B cell (primary cell): ENCODE measurements around the gene TCF7L1. TPM values are rescaled to one million over a fixed set of nuclear protein-coding genes. Genes with fewer than 3 reads are reported as not detected.

Experiments
- ATAC-seq: fragments of 200-7000 bp; cut with Tn5 transposase; one replicate; pipeline ENCODE4 v1.10.0; 2021; ENCODE audit warnings: low read depth, mild to moderate bottlenecking, moderate number of reproducible peaks, moderate library complexity
- CTCF ChIA-PET: fragments of 350-600 bp; sonication (Branson Sonifier 250); formaldehyde crosslinking; loops from one replicate; lab custom pipeline; 2021; ENCODE audit warnings: antibody characterized with exemption, inconsistent platforms; lab: Charles Lee
- POLR2A ChIA-PET: fragments of 350-600 bp; sonication (Branson Sonifier 250); formaldehyde crosslinking; loops from one replicate; lab custom pipeline; 2021; ENCODE audit warnings: antibody characterized with exemption; lab: Charles Lee
- DNase-seq: peaks from one replicate; pipeline ENCODE4 v3.0.0; 2013
- H2AFZ ChIP-seq: 2 replicates; pipeline ENCODE4 v1.6.1; 2012; ENCODE audit warnings: mild to moderate bottlenecking, low read depth, low read length; ENCODE audit not compliant: insufficient read depth, poor library complexity, severe bottlenecking
- H3K27ac ChIP-seq, 2 donors: 1 replicate in 1 of 2; 2 replicates in 1 of 2; pipeline ENCODE4 v1.5.1; 2012 to 2013; ENCODE audit warnings: low read length in 2 of 2, mild to moderate bottlenecking in 2 of 2, moderate library complexity in 1 of 2
- H3K27me3 ChIP-seq, 4 experiments: fragments of 200-600 bp in 1 of 4; sonication (generic) in 1 of 4; replicated peaks in 1 of 4; 1 replicate in 2 of 4; 2 replicates in 2 of 4; pipeline versions ENCODE4 v1.6.1 to v1.7.0; 2013 to 2016; ENCODE audit warnings: low read length in 3 of 4, mild to moderate bottlenecking in 2 of 4, mixed read lengths in 1 of 4, moderate library complexity in 1 of 4; ENCODE audit not compliant: insufficient read depth in 4 of 4, control insufficient read depth in 3 of 4; ENCODE audit errors: control extremely low read depth in 1 of 4
- H3K36me3 ChIP-seq, 2 experiments: replicated peaks in 1 of 2; 1 replicate in 1 of 2; 2 replicates in 1 of 2; pipeline versions ENCODE4 v1.6.1 to v1.7.1; 2013; ENCODE audit warnings: low read length in 1 of 2; ENCODE audit not compliant: insufficient read depth in 2 of 2, control insufficient read depth in 1 of 2; ENCODE audit errors: control extremely low read depth in 1 of 2, extremely low read depth in 1 of 2
- H3K4me1 ChIP-seq, 2 donors: fragments of 200-600 bp in 1 of 2; sonication (generic) in 1 of 2; 1 replicate in 1 of 2; 2 replicates in 1 of 2; pipeline versions ENCODE4 v1.5.1 to v1.6.1; 2013 to 2017; ENCODE audit warnings: low read length in 2 of 2; ENCODE audit not compliant: control insufficient read depth in 2 of 2, insufficient read depth in 2 of 2
- H3K4me2 ChIP-seq: replicated peaks from 2 replicates; pipeline ENCODE3; 2012; ENCODE audit warnings: mild to moderate bottlenecking, low read depth, low read length; ENCODE audit not compliant: poor library complexity, severe bottlenecking
- H3K4me3 ChIP-seq, 5 experiments: fragments of 200-600 bp in 1 of 5; sonication (generic) in 1 of 5; 1 replicate in 3 of 5; 2 replicates in 2 of 5; pipeline versions ENCODE4 v1.5.1 to v1.7.0; 2011 to 2016; ENCODE audit warnings: low read length in 4 of 5, mild to moderate bottlenecking in 4 of 5, low read depth in 2 of 5, control low read depth in 1 of 5, moderate library complexity in 1 of 5; ENCODE audit not compliant: insufficient read depth in 1 of 5; ENCODE audit errors: control extremely low read depth in 1 of 5, extremely low read depth in 1 of 5
- H3K79me2 ChIP-seq: fragments of 200-600 bp; sonication (generic); one replicate; pipeline ENCODE4 v1.6.0; 2016; ENCODE audit warnings: low read length; ENCODE audit not compliant: control insufficient read depth, insufficient read depth
- H3K9ac ChIP-seq: fragments of 200-600 bp; sonication (generic); 2 replicates; pipeline ENCODE4 v1.6.1; 2017; ENCODE audit warnings: mild to moderate bottlenecking, low read length, moderate library complexity
- H3K9me3 ChIP-seq, 3 donors: one replicate each; pipeline versions ENCODE4 v1.6.1 to v1.7.1; 2013; ENCODE audit warnings: low read length in 2 of 3; ENCODE audit not compliant: control insufficient read depth in 2 of 3, insufficient read depth in 1 of 3; ENCODE audit errors: control extremely low read depth in 1 of 3
- H4K20me1 ChIP-seq: 2 replicates; pipeline ENCODE4 v1.6.0; 2012; ENCODE audit warnings: mild to moderate bottlenecking, low read length; ENCODE audit not compliant: insufficient read depth, control insufficient read depth, poor library complexity, severe bottlenecking
- H3K27ac Mint-ChIP-seq: one replicate; pipeline ENCODE4 v1.8.0; 2021; ENCODE audit warnings: mixed read lengths
- H3K27me3 Mint-ChIP-seq: one replicate; pipeline ENCODE4 v1.8.0; 2021; ENCODE audit warnings: mixed read lengths
- H3K4me1 Mint-ChIP-seq: one replicate; pipeline ENCODE4 v1.8.0; 2021; ENCODE audit warnings: mixed read lengths
- H3K4me3 Mint-ChIP-seq: one replicate; pipeline ENCODE4 v1.8.0; 2021; ENCODE audit warnings: mixed read lengths
- H3K9me3 Mint-ChIP-seq: one replicate; pipeline ENCODE4 v1.8.0; 2022; ENCODE audit warnings: mixed read lengths; ENCODE audit not compliant: insufficient read depth
- EZH2 ChIP-seq: IDR thresholded peaks from 2 replicates; pipeline ENCODE4 v1.6.1; 2012; ENCODE audit warnings: borderline replicate concordance, low read depth, mild to moderate bottlenecking, moderate library complexity, low read length; ENCODE audit not compliant: insufficient read depth, poor library complexity, severe bottlenecking
- WGBS: methylation state at CpG from one replicate; pipeline ENCODE4 v1.1.5; 2013; ENCODE audit warnings: missing lambda C conversion rate; ENCODE audit not compliant: insufficient coverage; 5-methylcytosine and 5-hydroxymethylcytosine counted together
- intact Hi-C: fragments of 100-400 bp; cut with micrococcal nuclease; formaldehyde crosslinking; loops from one replicate; pipeline ENCODE4 v1.10.0; 2022
- polyA plus RNA-seq: library from polyadenylated mRNA; depleted of rRNA; stranded (reverse); fragments of >200 nt; gene quantifications from 2 replicates; pipeline ENCODE4 v1.2.3, GENCODE V29; 2012
- total RNA-seq, 2 donors: library from RNA; stranded (reverse); fragments of 120-200 nt in 1 of 2; gene quantifications; 1 replicate in 1 of 2; 2 replicates in 1 of 2; pipeline versions ENCODE4 v1.2.3 to v1.2.4, GENCODE V29; 2013 to 2022
- TF ChIP-seq, protein P1 (sequence below): fragments of 200-600 bp; IDR thresholded peaks from one replicate; pipeline ENCODE4 v1.8.0; 2022; ENCODE audit warnings: antibody characterized with exemption, mild to moderate bottlenecking

The TCF7L1 gene
- total and polyA plus RNA-seq, 2 donors (not counting 1 experiment from before 2014, with no cell fraction given), result 0.67 to 0.81 TPM

DNA sequence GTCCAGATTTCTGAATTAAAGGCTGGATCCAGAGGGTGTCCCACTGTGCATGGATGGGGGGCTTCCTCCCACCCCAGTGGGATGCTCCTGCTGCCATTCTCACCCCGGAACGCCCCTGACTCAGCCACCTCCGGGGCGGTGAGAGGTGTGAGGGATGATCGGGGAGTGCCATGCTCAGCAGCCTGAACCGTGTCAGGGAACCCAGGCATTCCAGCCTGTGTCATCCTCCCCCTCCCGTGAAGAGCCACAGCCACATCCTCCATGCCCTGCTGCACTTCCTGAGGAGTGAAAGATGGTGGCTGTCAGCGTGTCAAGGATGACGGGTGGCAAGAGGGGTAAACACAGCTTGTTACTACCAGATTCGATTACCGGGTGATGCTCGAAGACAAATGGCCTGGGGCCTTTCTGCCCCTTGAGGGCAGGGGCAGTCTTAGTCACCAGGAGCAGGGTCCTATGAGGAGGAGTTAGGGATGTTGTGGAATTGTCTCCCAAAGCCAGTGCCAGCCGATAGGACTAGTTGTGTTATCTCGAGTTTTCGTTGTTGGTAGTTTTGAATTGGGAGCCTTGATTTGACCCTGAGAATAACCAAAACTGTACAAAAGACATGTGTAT is 80.8 kb downstream of the TCF7L1 start:
- ChIA-PET POLR2A (no interaction called here), CTCF (no interaction called here)
- no peak overlapping the region for H2AFZ ChIP-seq
- H3K4me1 ChIP-seq, result no peaks in the 10 kb centered on the region
- H3K27ac ChIP-seq, result no peak overlapping the region
- Mint-ChIP-seq H3K27ac (no peak overlapping the region), H3K4me3 (no peak overlapping the region), H3K9me3 (no peaks in the 10 kb centered on the region), H3K4me1 (no peaks in the 10 kb centered on the region), H3K27me3 (peaks cover 39% of the 10 kb centered on the region)
- no peak overlapping the region for H3K4me2 ChIP-seq
- ATAC-seq, result no peak
- TF ChIP-seq EZH2, result no peak
- TF ChIP-seq, protein P1, sequence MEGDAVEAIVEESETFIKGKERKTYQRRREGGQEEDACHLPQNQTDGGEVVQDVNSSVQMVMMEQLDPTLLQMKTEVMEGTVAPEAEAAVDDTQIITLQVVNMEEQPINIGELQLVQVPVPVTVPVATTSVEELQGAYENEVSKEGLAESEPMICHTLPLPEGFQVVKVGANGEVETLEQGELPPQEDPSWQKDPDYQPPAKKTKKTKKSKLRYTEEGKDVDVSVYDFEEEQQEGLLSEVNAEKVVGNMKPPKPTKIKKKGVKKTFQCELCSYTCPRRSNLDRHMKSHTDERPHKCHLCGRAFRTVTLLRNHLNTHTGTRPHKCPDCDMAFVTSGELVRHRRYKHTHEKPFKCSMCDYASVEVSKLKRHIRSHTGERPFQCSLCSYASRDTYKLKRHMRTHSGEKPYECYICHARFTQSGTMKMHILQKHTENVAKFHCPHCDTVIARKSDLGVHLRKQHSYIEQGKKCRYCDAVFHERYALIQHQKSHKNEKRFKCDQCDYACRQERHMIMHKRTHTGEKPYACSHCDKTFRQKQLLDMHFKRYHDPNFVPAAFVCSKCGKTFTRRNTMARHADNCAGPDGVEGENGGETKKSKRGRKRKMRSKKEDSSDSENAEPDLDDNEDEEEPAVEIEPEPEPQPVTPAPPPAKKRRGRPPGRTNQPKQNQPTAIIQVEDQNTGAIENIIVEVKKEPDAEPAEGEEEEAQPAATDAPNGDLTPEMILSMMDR, result no peak
- peaks cover 0 to 11% (median 4%) of the 10 kb centered on the region in 4 experiments for H3K27me3 ChIP-seq
- intact Hi-C loops, result no loop called here
- no peak for DNase-seq
- H3K9ac ChIP-seq, result no peak overlapping the region
- H3K4me3 ChIP-seq, result no peak overlapping the region
- no peaks in the 10 kb centered on the region for H3K79me2 ChIP-seq
- no peaks in the 10 kb centered on the region for H3K36me3 ChIP-seq
- peaks cover 0 to 2% (median 0%) of the 10 kb centered on the region in 3 donors for H3K9me3 ChIP-seq
- no peaks in the 10 kb centered on the region for H4K20me1 ChIP-seq
- WGBS, result 44% methylated on average over 9 of the region's 15 CpGs

DNA sequence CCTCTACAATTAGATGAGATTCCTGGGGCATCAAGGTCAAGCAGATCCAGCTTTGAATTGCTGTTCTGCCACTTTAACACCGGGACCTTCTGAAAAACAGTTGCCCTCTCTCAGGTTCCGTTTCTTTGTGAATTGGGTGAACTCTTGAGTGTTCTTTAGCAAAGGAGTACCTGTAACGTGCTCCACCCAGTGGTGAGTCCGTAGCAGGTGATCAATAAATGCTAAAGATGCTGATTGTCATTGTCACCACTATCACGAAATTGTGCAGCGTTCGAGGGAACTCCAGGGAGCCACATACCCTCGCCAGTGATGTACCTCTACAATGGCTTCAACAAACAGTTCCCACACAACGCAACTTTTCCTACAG is 81.9 kb downstream of the TCF7L1 start:
- no peak overlapping the region for H3K9ac ChIP-seq
- POLR2A ChIA-PET, result no interaction called here
- H3K36me3 ChIP-seq, result no peaks in the 10 kb centered on the region
- H4K20me1 ChIP-seq, result no peaks in the 10 kb centered on the region
- WGBS, result 81% methylated on average over 7 of the region's 9 CpGs
- no peaks in the 10 kb centered on the region for H3K79me2 ChIP-seq
- H3K4me1 ChIP-seq, result no peaks in the 10 kb centered on the region
- H2AFZ ChIP-seq, result no peak overlapping the region
- CTCF ChIA-PET, result interaction anchor here (1.0 kb wide), 1 partner anchor 149 kb away, joined by 3 read pairs; no protein-coding TSS in a partner anchor
- no peak overlapping the region for H3K4me3 ChIP-seq
- Mint-ChIP-seq H3K4me3 (no peak overlapping the region), H3K9me3 (no peaks in the 10 kb centered on the region), H3K27me3 (peaks cover 39% of the 10 kb centered on the region), H3K4me1 (no peaks in the 10 kb centered on the region), H3K27ac (no peak overlapping the region)
- peaks cover 0 to 11% (median 4%) of the 10 kb centered on the region in 4 experiments for H3K27me3 ChIP-seq
- TF ChIP-seq EZH2, result no peak
- TF ChIP-seq, protein P1, result no peak
- DNase-seq (no peak), ATAC-seq (no peak)
- intact Hi-C loops, result no loop called here
- H3K4me2 ChIP-seq, result no peak overlapping the region
- peaks cover 0 to 2% (median 0%) of the 10 kb centered on the region in 3 donors for H3K9me3 ChIP-seq
- no peak overlapping the region for H3K27ac ChIP-seq
